Stimulated activated effector memory CD8-positive, alpha-beta T cell treated with anti-CD3 and anti-CD28 coated beads, Interleukin-12 subunit alpha, Interleukin-12 subunit beta, amount 100 ng/mL, for 72 hours (primary cell): ENCODE results near the gene RRAS.
A peak's percentile ranks its signal among the peaks of the same experiment; 100 is the strongest.

Experiments
- ATAC-seq: fragments of 150-1000 bp; cut with Tn5 transposase; 2 replicates; pipeline ENCODE4 v1.10.0; 2021
- DNase-seq, 2 donors: peaks; one replicate each; pipeline ENCODE4 v3.0.0; 2021 to 2022; ENCODE audit warnings: low spot score in 2 of 2
- H3K27ac Mint-ChIP-seq: one replicate; pipeline ENCODE4 v1.8.0; 2022; ENCODE audit warnings: mild to moderate bottlenecking, mixed read lengths
- H3K36me3 Mint-ChIP-seq: one replicate; pipeline ENCODE4 v1.8.0; 2022; ENCODE audit warnings: mild to moderate bottlenecking, mixed read lengths
- H3K4me1 Mint-ChIP-seq: one replicate; pipeline ENCODE4 v1.8.0; 2022; ENCODE audit warnings: mixed read lengths
- H3K4me3 Mint-ChIP-seq: one replicate; pipeline ENCODE4 v1.8.0; 2022; ENCODE audit warnings: mild to moderate bottlenecking, mixed read lengths
- H3K9me3 Mint-ChIP-seq: one replicate; pipeline ENCODE4 v1.8.0; 2022; ENCODE audit warnings: mixed read lengths

RRAS gene

DNA sequence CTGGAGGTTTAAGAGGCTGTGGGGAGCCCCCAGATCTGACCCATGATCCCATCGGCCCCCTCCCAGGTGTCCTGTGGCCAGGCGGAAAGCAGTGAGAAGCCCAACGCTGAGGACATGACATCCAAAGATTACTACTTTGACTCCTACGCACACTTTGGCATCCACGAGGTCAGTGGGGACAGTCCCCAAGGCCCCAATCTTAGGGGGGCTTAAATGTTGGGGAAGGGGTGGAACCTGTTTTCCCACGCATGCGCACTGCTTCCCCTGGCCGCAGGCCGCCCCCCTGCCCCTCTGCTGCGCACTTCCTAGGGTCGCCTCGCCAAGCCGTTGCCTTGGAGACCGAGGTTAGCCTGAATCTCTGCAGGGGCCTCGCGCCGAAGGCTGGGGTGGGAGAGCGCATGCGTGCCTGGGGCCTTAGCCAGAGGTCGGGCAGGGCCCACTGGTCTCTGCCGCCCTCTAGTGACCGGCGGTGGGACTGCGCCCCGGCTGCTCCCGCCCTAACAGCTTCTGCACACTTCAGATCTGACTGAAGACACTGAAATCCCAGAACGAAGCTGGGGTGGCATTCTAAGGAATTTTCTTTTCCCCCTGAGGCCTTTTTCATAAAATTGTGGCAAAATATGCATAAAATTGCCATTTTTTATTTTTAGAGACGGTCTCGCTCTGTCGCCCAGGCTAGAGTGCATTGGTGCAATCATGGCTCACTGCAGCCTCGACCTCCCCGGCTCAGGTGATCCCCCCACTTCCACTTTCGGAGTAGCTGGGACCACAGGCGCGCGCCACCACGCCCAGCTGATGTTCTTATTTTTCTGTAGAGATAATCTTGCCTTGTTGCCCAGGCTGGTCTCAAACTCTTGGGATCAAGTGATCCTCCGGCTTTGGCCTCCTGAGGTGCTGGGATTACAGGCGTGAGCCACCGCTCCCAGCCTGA is 40.7 kb upstream of the RRAS start:
- peaks cover 92% of the 10 kb centered on the region for H3K36me3 Mint-ChIP-seq
- peak overlapping the region; percentile 84 for H3K27ac Mint-ChIP-seq
- H3K4me1 Mint-ChIP-seq = peaks cover 66% of the 10 kb centered on the region
- peak overlapping the region; percentile 93 for H3K4me3 Mint-ChIP-seq
- DNase-seq (peak; percentile 99), ATAC-seq (peak; percentile 17)
- no peaks in the 10 kb centered on the region for H3K9me3 Mint-ChIP-seq

DNA sequence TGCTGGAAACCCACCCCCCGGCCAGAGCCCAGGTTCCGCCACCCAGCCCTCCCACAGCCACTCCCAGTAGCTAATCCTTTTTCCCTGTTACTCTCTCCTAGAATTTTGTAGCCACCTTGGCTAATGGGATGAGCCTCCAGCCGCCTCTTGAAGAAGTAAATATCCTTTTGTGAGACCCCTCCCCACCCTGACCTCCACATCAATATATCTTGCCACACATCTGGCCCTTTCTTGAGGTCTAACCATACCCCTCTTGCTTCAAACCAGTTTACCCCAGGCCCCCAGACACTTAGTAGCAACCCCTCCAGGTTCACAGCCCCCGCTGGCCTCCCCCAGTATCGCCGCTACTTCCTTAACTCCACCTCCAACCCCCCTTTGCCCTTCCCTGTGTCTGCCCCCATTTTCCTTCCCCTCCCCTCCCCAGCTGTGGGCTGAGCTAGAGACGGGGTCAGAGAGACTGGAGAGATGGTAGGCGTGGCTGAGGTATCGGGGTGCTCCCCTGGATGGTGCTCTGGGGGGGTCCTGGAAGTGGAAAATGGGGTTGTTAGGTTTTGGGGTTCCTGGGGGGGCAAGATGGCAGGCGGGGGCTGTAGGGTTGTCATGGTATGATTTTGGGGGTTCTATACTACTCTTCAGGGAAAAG is 39.9 kb upstream of the RRAS start:
- Mint-ChIP-seq H3K36me3 (peaks cover 84% of the 10 kb centered on the region), H3K27ac (peak overlapping the region; percentile 84), H3K4me3 (peak overlapping the region; percentile 93), H3K9me3 (no peaks in the 10 kb centered on the region), H3K4me1 (peaks cover 63% of the 10 kb centered on the region)
- ATAC-seq = no peak
- no peak for DNase-seq

DNA sequence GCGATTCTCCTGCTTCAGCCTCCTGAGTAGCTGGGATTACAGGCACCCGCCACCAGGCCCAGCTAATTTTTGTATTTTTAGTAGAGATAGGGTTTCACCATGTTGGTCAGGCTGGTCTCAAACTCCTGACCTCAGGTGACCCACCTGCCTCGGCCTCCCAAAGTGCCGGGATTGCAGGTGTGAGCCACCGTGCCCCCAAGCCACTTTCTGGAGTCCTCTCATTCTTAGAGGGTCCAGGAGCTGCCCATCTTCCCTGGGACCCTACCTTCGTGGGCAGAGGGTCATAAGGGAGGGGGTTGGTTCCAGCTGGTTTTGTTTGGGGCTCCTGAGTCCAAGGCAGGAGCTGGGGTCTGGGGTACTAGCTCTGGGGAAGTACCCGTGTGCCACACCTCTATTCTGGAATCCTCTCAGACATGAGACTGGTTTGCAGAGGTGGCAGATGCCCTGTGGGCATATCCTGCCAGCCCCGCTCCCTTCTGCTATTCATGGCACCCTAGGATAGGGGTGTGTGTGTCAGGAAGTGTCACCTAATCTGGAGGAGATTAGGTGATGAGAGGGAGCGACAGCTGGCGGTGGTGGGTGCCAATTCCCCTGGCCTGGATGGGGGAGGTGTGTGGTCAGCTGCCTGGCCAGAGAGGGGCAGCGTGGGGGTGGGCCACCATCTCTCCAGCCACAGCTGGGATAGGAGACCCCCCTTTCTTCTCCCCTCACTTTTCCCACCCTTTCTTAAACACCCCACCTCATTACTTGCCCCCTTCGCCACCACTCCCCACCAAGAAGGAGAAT is 39.2 kb upstream of the RRAS start:
- H3K9me3 Mint-ChIP-seq = no peaks in the 10 kb centered on the region
- H3K4me1 Mint-ChIP-seq = peaks cover 60% of the 10 kb centered on the region
- peak overlapping the region; percentile 99 for H3K27ac Mint-ChIP-seq
- DNase-seq (no peak), ATAC-seq (no peak)
- H3K4me3 Mint-ChIP-seq = peak overlapping the region; percentile 93
- peaks cover 77% of the 10 kb centered on the region for H3K36me3 Mint-ChIP-seq

DNA sequence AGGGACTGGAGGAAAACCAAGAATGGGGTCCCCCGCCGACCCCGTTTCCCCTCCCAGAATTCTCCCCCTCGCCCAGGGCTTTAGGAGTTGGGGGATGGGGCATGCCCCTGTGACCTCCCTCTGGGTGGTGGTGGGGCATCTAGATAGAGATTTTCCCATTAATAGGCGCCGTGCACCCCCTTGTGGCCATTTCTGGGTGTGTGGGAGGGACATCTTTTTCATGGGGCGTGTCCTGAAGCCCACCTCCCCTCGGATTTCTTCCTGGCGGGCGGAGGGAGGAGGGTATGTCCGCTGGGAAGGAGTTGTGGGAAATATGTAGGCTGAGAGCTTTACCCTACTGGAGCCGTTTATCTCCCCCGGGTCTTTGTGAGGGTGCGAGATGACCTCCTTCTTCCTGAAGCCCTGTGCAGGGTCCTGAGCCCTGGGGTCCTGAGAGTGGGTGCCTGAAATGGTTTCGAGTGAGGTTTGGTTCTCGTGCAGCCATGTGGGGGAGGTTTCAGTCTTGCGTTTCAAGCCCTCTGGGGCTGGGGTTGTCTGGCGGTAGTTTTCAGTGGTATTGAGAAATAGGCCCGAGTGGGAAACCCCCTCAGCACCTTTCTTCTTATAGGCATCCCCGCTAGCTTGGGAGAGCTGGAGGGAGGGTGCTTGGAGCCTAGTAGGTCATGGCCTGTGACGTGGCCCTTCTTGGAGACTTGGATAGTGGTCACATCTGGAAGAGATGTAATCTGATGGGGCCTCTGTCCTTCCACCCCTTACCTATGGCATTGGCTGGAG is 38.1 kb upstream of the RRAS start:
- Mint-ChIP-seq H3K27ac (peak overlapping the region; percentile 99), H3K4me3 (peak overlapping the region; percentile 93), H3K4me1 (peaks cover 61% of the 10 kb centered on the region), H3K9me3 (no peaks in the 10 kb centered on the region), H3K36me3 (peaks cover 66% of the 10 kb centered on the region)
- ATAC-seq = peak; percentile 20
- peak; percentile 67 to 91 for DNase-seq

DNA sequence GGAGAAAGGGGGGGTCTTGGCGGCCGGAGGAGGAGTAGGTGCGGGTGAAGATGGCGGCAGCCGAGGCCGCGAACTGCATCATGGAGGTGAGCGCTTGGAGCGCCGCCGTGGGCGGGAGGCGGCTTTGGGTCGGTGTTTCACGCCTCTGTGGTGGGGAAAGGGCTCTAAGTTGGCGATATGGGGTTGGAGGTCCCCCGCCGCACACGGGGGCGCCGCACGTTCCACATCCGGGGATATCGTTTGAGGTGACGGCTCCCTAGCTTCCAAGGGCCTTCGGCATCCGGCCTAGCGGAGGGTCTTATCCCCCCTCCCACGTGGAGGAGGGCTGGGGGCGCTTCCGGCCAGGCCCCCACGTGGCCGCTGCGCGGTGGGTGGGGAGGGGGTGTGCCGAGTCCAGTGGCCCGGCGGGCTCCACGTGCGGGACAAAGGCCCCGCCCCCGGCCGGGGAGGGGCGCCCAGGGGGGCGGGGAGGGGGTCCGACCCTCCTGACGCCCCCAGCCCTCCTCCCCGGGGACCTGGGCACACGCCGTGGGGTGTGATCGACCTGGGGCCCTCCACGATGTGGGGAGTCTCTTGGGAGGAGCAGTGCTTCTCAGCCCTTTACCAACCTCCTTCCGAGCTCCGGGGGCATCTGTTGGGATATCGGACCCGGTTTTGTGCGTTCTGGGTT is 37.4 kb upstream of the RRAS start, which contains the start of gene PRMT1:
PRMT1 (plus strand) TSS at position 41 of the 670 bp plus-strand sequence; CDS start at position 51, 10 bp downstream.
- Mint-ChIP-seq H3K27ac (peak within 1 kb of the TSS; percentile 99), H3K4me1 (peaks cover 61% of the 10 kb centered on the region)
- peak; percentile 6 for ATAC-seq

GRCh38 chr19:49676784-49677230 is 36.9 kb upstream of the RRAS start:
- peak overlapping the region; percentile 99 for H3K27ac Mint-ChIP-seq
- peak; percentile 87 for ATAC-seq
- peaks cover 61% of the 10 kb centered on the region for H3K4me1 Mint-ChIP-seq
- no peaks in the 10 kb centered on the region for H3K9me3 Mint-ChIP-seq
- H3K36me3 Mint-ChIP-seq = peaks cover 60% of the 10 kb centered on the region
- H3K4me3 Mint-ChIP-seq = peak overlapping the region; percentile 93
- DNase-seq = peak; percentile 92 to 99

More for the DNA sequence above, 37.4 kb upstream of the RRAS start, which contains the start of gene PRMT1:
- H3K4me3 Mint-ChIP-seq = peak within 1 kb of the TSS; percentile 93
- DNase-seq = peak; percentile 41 to 79
- no peaks in the 10 kb centered on the region for H3K9me3 Mint-ChIP-seq
- H3K36me3 Mint-ChIP-seq = peaks cover 60% of the 10 kb centered on the region

DNA sequence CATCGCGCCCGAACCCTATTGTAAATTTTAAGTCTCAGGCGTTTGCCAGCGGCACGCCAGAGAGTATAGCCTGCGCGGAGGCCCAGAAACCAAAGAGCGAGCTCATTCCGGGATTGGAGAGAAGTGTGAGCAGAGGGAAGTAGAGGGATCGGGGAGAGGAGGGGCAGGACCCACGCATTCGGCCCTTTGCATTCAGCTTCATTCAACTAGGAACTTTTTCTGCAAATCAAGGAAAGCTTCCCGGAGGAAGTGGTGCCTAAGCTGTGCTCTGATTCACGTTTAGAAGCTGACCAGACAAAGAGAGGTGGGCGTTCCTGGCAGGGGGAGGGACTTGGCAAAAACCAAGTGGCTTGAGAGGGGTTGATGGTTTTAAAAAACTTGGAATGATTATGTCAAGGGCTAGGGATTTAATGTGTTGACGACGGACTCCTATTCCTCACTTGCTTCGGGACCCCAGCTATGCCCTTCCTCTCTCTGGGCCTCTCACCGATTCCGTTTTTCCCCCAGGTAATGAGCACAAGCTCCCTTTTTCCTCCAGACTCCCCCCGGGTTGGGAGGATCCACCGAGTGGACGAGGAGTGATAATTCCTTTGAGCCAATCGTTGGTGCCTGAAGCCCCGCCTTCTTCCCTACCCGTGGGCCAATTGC is 36.3 kb upstream of the RRAS start:
- ATAC-seq = peak; percentile 14
- peaks cover 61% of the 10 kb centered on the region for H3K4me1 Mint-ChIP-seq
- no peak for DNase-seq
- H3K36me3 Mint-ChIP-seq = peaks cover 57% of the 10 kb centered on the region
- H3K4me3 Mint-ChIP-seq = peak overlapping the region; percentile 93
- H3K27ac Mint-ChIP-seq = peak overlapping the region; percentile 99
- H3K9me3 Mint-ChIP-seq = no peaks in the 10 kb centered on the region

DNA sequence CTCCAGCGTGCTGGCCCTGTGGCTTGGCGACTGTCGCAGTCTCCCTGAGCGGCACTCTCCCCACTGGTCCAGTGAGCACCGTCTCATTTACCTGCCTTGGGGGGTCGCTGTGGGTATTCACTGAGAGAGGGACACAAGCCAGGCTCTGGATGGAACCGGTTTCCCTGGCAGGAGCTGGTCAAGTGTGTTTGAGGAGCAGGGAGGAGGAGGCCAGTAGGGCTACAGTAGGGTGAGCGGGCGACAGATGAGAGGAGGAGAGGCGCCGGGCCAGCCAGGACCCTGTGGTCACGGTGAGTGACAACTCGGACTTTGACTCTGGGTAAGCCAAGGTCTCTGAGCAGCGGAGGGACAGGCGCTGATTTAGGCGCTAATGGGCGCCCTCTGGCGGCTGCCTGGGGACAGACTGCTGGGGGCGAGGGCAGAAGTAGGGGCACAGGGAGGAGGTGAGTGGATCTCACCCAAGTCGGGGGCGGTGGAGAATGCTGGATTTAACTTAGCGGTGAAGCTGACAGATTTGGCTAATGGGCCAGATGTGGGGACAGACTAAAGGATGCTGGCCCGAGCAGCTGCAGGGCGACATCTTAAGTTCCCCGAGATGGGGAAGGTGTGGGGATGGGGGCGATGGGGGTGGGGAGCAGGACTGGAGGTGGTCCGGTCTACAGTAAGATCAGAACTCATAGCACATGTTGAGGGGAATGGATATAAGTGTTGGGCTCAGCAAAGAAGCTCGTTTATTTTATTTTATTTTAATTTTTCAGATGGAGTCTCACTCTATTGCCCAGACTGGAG is 32.4 kb upstream of the RRAS start:
- H3K36me3 Mint-ChIP-seq = peaks cover 33% of the 10 kb centered on the region
- H3K9me3 Mint-ChIP-seq = no peaks in the 10 kb centered on the region
- ATAC-seq (peak; percentile 25), DNase-seq (peak; percentile 76 to 89)
- H3K27ac Mint-ChIP-seq = peak overlapping the region; percentile 68
- peaks cover 28% of the 10 kb centered on the region for H3K4me1 Mint-ChIP-seq
- H3K4me3 Mint-ChIP-seq = no peak overlapping the region

DNA sequence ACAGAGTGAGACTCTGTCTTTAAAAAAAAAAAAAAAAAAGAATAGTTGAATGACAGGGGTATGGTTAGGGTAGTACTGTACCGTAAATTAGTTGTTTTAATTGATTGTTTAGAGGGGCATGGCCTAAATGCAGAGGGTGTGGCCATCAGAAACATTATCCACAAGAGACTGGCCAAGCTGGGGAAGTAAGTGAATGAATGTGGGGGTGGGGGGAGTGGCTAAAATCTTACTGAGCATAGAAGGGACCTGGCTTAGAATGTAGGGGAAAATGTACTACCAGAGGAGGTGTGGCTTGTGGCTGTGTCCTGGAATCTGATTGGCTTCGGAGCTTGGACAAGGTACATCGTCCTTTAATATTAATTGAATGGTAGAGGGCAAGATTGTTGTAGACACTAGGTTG is 29.6 kb upstream of the RRAS start:
- ATAC-seq (no peak), DNase-seq (no peak)
- Mint-ChIP-seq H3K4me3 (no peak overlapping the region), H3K36me3 (peaks cover 33% of the 10 kb centered on the region), H3K27ac (no peak overlapping the region), H3K4me1 (peaks cover 45% of the 10 kb centered on the region), H3K9me3 (no peaks in the 10 kb centered on the region)

- Mint-ChIP-seq H3K9me3 (no peaks in the 10 kb centered on the region), H3K36me3 (peaks cover 49% of the 10 kb centered on the region), H3K4me3 (peak overlapping the region; percentile 99), H3K27ac (peak overlapping the region; percentile 97), H3K4me1 (peaks cover 57% of the 10 kb centered on the region)
- DNase-seq (no peak), ATAC-seq (no peak)
Measured at GRCh38 chr19:49667473-49667872, 27.5 kb upstream of the RRAS start.

- ATAC-seq = no peak
- Mint-ChIP-seq H3K36me3 (peaks cover 55% of the 10 kb centered on the region), H3K27ac (peak overlapping the region; percentile 97), H3K4me3 (peak overlapping the region; percentile 99), H3K4me1 (peaks cover 53% of the 10 kb centered on the region), H3K9me3 (no peaks in the 10 kb centered on the region)
- no peak for DNase-seq
Measured at GRCh38 chr19:49666120-49666444, 26.1 kb upstream of the RRAS start.

DNA sequence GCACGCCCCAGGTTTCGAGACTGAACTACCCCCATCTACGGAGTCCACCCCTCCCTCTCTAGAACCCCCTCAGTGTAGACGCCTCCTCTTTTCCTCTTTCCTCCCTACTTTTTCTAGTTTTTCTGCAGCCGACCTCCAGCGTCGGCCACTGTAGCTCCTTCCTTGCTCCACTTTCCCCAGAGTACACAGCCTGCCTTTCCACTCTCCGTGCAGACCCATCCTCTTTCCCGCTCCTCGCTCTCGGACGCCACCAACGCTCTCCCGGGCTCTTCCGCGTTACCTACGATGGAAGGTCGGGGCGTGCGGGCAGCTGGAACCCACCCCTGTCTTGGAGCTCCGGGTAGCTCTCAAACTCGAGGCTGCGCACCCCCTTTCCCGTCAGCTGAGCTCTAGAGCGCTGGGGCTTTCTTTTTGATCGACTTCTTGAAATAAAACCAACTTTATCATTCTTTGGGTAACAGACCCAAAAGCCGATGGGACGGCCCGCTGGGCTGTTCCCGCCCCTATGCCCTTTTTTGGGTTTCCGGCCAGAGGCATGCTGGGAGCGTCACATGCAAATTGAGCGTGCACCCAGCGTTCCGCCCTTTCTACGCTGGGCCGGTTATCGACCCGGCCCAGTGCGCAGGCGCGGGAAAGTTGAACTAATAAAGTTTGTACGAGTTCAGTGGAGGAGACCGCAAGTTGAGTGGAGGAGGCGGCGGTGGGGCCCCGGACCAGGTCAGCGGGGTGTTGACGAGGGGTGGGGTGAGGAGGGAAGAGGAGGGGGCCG is 25.6 kb upstream of the RRAS start, which contains the start of the genes BCL2L12 and IRF3:
BCL2L12 (plus strand) TSS at position 583 of the 769 bp plus-strand sequence. CDS start 760 bp downstream, outside the sequence.
IRF3 (minus strand) TSS at position 507 of the 769 bp plus-strand sequence. CDS start 1,019 bp downstream, outside the sequence.
- H3K9me3 Mint-ChIP-seq = no peaks in the 10 kb centered on the region
- peak; percentile 90 for ATAC-seq
- H3K27ac Mint-ChIP-seq = peak within 1 kb of the TSS; percentile 97
- peaks cover 59% of the 10 kb centered on the region for H3K36me3 Mint-ChIP-seq
- H3K4me3 Mint-ChIP-seq = peak within 1 kb of the TSS; percentile 99
- DNase-seq = peak; percentile 94 to 98
- H3K4me1 Mint-ChIP-seq = peaks cover 53% of the 10 kb centered on the region
